ENCODE measurements around the gene ANP32A. TPM values are rescaled to one million over a fixed set of nuclear protein-coding genes. Genes with fewer than 3 reads are reported as not detected.
A peak's percentile ranks its signal among the peaks of the same experiment; 100 is the strongest.

ANP32A gene
- total RNA-seq, 1 donor, result 41.0 TPM

DNA sequence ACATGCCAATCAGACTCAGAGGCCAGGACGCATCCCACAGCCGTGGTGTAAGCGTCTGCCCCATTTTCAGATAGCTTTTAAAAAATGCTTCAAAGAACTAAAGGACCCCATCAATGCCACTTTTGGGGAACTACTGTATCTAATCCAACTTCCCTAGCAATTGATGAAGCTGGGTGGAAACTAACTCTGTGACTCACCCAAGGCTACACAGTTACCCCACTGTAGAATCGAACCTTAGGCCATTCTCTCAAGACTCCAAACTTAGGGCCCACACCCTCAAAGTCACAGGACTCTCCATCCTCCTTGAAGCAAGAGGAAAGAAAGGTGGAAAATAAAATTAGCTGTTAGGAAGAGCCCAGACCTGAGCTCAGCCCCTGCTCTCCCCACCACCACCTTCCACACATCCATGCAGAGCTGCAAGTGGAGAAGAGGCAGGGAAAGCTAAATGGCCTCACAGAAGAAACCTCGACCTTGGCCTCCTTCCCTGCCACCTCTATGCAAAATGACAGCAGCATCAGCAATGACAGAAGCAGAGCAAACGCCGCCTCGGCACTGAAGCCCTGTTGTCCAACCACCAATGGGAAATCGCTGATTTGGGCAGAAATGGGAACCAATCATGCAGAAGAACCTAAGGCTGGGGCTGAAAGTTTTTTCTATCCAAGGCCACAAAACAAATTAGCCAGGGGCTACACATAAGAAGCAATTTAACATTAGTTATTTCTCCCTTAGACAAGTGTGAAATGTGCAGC, 22.2 kb downstream of the ANP32A start:
- no peak for TF ChIP-seq CTCF (IDR thresholded peaks at IDR 0.05; ENCODE audit: insufficient read depth, low read length)
- no peak for DNase-seq (ENCODE audit: low read depth)
- no peak overlapping the region for H3K4me3 ChIP-seq (ENCODE audit: low read depth, low read length)

DNA sequence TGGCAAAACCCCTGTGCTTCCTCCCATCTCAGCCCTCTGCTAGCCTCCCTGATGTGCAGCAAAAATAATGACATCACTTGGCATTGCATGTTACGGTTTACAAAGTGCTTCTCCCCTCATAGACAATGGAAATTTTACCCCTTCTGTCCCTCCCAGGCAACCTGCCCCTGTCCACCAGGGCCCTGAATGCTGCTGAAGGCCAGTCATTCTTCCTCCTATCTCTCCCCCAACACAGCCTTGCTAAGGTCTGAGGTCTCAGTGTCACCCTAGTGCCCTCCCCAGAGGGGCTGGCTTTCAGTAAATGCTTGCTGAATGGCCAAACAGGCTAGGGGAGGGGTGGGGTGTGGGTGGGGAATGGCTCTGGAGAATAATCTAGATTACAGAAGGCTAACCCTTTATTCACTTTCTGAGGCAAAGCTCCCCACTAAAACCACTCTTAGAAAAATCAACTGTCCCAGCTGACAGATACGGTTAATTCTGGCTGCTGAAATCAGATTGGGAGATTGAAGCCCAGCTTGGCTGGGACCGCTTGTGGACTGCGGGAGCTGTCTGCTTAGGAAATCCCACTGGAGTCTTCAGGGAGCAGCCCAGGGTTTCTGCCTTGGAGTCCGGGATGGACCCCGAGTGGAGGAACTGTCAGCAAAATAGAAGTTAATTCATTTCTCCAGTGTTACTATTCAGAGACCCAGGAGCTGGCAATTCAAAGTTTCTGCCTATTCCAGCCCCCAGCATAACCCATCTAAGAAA, 22.9 kb downstream of the ANP32A start:
- H3K4me3 ChIP-seq (ENCODE audit: low read depth, low read length), result no peak overlapping the region
- DNase-seq (ENCODE audit: low read depth), result no peak
- no peak for TF ChIP-seq CTCF (IDR thresholded peaks at IDR 0.05; ENCODE audit: insufficient read depth, low read length)

DNA sequence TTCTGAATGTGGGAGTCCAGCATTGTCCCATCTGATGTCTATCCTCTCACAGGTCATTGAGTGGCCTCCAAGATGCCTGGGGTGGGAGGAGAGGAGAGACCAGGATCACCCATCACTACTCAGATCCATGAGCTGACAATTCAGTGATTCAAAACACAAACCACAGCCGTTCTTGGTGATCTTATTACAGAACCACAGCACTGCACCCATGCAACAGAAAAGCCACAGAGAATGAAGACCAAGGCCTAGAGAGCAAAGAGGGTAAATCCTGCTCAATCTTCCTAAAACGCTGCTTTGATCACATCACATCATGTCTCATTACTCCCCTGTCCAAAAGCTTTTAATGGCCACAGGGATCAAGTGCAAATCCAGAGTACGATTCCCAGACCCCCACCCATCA, 23.5 kb downstream of the ANP32A start:
- H3K4me3 ChIP-seq (ENCODE audit: low read depth, low read length), result no peak overlapping the region
- no peak for DNase-seq (ENCODE audit: low read depth)
- TF ChIP-seq CTCF (IDR thresholded peaks at IDR 0.05; ENCODE audit: insufficient read depth, low read length), result no peak

DNA sequence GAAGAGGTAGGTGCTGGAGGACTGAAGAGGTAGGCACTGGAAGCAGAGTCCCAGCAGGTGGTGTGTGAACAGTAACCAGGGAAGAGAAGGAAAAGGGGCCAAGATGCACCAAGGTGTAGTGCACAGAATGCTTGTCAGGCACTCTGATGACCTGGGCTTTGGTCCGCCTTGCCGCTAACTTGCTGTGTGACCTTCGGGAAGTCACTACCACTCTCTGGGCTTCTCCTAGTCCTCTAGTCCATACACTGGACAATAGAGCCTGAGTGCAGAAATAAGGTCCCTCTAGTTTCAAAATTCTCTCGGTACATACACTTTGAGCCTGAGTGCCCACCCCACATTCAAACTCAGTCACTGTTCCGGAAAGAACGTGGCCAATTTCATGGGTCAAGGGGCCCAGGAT, 24.1 kb downstream of the ANP32A start:
- H3K4me3 ChIP-seq (ENCODE audit: low read depth, low read length), result no peak overlapping the region
- TF ChIP-seq CTCF (IDR thresholded peaks at IDR 0.05; ENCODE audit: insufficient read depth, low read length), result no peak
- no peak for DNase-seq (ENCODE audit: low read depth)

DNA sequence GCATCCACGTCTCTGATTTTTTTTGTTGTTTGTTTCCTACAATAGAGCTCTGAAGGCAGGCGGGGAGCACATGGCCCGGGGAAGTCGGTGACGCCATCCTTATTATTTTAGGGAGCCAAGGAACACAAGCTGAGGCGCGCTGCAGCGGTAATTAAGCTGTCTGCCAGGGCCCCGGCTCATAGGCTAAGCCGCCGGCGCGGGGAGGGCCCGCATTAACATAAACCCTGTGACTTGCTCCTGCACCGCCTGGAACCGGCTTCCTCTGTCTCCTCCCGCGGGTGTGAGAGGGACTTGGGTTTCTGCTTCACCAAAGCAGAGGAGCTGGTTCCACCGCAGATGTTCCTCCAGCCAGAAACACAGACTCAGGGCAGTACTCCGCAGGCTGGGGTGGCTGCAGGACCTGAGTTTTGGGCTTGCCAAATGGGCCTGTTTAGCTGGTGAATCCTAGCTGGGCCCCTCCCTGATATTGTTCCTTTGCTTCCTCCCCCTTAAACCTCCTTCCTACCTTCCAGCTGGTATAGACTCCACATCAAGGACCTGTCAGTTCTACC, 25.3 kb downstream of the ANP32A start:
- no peak for TF ChIP-seq CTCF (IDR thresholded peaks at IDR 0.05; ENCODE audit: insufficient read depth, low read length)
- DNase-seq (ENCODE audit: low read depth), result peak; percentile 71
- no peak overlapping the region for H3K4me3 ChIP-seq (ENCODE audit: low read depth, low read length)

GRCh38 chr15:68794863-68795262, 25.8 kb downstream of the ANP32A start:
- DNase-seq (ENCODE audit: low read depth), result no peak
- peak; percentile 17 for TF ChIP-seq CTCF (IDR thresholded peaks at IDR 0.05; ENCODE audit: insufficient read depth, low read length)
- H3K4me3 ChIP-seq (ENCODE audit: low read depth, low read length), result no peak overlapping the region
